ENCODE data around the gene ZBTB8B.
"Not testable (repeated sequence)": the region's sequence is repeated elsewhere in the genome, so short reads cannot be mapped to it uniquely, and the experiment has no call there.

Gene ZBTB8B

DNA sequence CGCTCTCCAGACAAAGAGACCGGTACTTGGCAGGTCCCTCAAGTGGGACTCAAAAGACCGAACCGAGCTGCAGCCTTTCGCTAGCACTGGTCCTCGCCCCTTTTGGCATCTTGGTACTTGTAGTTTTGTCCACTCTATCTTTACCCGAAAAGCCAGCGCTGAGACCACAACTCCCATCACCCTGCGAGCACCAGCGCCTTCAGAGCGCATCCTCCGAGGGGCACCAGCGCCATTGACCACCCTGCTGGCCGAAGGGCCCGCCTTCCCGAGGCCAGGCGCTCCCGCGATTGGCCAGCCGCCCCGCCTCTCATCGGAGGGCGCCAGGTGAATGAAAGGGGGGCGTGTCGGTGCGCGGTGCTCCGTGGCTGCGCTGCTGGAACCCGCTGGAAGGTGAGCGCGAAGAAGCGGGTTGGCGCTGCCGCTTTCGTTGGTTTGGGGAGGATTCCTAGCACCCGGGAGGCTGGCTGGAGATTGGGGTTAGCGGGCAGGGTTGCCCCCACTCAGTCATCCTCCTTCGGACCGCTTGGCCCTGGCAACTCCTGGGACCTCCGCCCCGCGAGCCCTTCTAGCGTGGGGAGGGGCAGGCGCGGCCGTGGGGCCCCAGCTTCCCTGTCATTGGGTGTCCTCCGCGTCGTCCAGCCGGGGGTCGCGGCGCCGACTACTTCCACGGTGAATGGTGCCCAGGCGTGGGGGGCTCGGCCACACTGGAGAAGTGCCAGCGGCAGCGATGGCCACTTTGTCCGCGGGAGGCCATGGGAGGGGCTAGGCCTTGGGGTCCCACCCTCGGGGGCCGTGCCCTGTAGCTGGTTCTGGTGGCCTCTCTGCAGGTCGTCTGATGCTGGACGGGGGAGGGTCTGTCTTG is at the start of gene ZBTB8B:
ZBTB8B (plus strand) TSS at position 357 of the 862 bp plus-strand sequence. CDS start 5,553 bp downstream, outside the sequence.
- DNase-seq: no peak

DNA sequence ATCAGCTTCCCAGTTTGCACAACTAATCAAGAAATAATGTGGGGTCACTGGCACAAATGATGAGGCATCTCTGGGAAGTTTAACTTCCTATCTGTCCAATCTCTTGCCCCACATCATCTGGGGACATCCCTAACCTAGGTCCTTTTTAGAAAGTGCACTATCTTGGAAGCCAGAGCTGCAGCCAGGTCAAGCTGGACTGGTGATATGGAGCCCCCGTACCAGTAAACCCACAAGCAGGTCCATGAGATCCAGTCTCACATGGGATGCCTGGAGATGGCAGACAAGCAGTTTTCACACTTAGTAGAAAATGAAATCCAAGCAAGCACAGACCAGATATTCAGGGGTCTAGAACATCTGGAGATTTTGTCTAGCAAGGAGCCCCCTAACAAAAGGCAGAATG is 43.1 kb upstream of the ZBTB8B start:
- no peak for DNase-seq

DNA sequence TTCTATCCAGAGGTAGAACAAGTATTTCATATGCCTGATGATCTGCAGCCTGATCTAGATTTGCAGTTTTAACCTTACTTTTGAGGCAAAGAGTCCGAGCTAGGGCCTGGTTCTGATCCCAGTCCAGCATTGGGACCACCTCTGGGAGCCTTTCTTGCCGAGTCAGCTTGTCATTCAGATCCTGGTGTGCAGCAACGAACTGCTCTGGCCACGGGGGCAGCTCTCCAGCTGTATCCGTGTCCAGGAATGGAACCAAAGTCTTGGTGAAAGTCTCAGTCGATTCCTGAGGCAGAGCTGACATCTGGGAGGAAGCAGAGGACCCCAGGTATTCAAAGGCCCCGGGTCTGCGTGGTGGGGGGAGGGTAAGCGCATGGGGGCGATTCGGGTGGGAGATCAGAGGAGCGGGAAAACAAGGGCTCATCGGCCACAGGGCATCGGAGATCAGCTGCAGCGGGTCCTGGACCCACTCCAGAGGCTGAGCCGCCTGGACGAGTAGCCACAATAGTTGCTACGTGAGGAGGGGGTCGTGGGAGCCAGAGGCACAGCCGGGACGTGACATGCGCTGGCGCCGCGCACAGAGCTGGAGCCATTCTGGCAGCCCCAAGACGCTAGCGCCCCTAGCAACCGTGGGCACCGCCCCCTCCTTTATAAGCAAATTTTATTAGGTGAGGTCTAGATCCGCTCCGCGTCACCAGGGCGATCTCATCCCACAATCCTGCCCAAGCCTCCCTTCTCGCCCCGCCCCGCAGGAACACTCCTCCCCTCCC is 38.2 kb upstream of the ZBTB8B start:
- no peak for DNase-seq

DNA sequence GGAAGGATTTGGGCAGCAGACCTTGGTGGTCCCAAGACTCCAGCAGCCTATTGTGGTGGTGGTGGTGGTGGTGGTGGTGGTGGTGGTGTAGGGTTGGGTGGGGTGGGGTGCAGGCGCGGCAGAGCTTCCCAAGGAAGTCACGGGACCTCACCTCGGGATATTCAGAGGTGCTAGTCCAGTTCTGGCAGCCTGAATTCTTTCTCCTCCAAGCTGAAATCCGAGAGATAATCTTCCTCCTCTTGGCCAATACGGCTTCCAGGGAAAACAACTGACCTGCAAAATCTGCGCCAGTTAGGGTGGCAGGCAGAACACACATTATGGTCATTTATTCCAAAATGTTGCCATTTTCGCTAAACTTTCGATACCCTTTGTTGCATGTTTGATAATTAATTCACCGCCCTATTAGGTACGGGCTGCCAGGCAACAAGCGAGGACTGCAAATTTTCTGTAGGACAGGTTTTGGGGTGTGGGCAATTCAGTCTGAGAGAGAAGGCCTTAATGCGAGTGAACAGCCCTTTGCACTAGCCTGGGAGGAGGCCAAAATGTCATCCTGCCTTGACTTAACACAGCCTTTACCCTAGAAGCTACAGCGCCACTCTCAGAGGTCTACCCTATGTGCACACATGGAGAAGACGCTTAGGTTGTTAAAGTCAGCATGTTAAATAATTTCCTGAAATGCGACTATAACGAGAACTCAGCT is 37.5 kb upstream of the ZBTB8B start:
- no peak for DNase-seq

- DNase-seq: no peak
Measured at GRCh38 chr1:32431736-32432400, 33.0 kb upstream of the ZBTB8B start.

GRCh38 chr1:32438136-32438535 is 26.7 kb upstream of the ZBTB8B start:
- no peak for DNase-seq

- not testable (repeated sequence) for DNase-seq
Measured at GRCh38 chr1:32438777-32439176, 26.1 kb upstream of the ZBTB8B start.

- not testable (repeated sequence) for DNase-seq
Measured at GRCh38 chr1:32441467-32441866, 23.4 kb upstream of the ZBTB8B start.

DNA sequence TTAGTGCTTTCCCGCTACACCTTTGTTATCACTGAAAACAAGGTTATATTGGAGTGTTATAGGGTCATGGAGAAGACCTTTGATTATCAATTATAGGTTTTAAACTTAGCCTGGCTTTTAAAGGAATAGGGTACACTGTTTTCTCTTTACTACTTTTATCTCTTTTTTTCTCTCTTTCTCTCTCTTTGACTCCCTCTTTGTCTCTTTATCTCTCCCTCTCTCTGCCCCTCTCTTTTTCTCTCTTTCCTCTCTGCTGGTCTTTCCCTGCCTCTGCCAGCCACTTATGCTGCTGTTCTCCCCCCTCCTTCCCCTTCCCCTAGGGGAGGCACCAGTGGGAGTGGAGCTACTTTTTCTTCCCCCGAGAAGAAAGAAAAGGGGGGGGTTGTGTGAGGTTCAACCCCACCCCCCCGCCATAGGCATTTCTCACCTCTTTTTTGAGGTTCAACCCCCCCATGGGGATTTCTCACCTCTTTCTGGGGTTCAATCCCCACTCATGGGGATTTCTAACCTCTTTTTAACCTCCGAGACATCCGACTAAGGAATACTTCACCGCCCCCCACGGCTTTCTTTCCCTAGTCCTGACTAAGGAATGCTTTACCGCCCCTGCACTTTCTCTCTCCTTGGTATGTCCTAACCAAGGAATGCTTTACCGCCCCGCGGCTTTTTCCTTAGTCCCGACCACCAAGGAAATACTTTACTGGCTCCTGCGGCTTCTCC is 17.2 kb upstream of the ZBTB8B start:
- no peak for DNase-seq

DNA sequence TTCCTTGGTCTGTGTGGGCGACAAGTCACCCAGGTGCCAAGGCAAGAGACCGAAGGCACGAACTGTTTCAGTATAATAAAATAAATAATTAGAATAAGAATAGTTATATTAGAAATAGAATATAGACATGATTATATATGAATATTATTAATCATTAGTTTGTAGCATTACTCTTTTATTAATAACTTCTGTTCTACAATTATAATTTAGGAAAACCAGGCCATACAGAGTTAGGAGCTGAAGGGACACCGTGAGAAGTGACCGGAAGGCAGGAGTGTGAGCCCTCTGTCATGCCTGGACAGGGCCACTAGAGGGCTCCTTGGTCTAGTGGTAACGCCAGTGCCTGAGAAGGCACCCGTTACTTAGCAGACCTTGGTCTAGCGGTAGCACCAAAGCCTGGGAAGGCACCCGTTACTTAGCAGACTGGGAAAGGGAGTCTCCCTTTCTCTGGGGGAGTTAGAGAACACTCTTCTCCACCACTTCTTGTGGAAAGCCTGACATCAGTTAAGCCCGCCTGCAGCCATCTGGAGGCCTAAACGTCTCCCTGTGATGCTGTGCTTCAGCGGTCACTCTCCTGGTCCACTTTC is 16.6 kb upstream of the ZBTB8B start:
- not testable (repeated sequence) for DNase-seq

- no peak for DNase-seq
Measured at GRCh38 chr1:32448773-32449456, 16.0 kb upstream of the ZBTB8B start.

GRCh38 chr1:32449457-32449831 is 15.4 kb upstream of the ZBTB8B start:
- DNase-seq: not testable (repeated sequence)

GRCh38 chr1:32454726-32455125 is 10.1 kb upstream of the ZBTB8B start:
- no peak for DNase-seq

DNA sequence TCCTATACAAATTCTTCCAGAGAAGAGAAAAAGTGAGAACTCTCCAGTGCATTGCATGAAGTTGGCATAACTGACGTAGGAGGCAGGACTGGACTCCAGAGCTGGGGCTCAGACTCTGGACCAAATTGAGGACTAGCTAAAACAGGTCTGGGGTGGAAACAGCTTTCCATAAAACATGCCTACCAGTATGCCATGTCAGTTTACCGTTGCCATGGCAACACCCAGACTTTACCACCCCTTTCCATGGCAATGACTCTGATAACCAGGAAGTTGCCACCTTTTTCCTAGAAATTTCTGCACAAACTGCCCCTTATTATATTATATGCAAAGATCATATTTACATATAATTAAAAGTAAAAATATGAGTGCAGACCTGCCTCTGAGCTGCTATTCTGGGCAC is 8.9 kb upstream of the ZBTB8B start:
- DNase-seq: no peak

- not testable (repeated sequence) for DNase-seq
Measured at GRCh38 chr1:32458798-32459197, 6.1 kb upstream of the ZBTB8B start.

- not testable (repeated sequence) for DNase-seq
Measured at GRCh38 chr1:32462977-32463376, 1.9 kb upstream of the ZBTB8B start.

DNA sequence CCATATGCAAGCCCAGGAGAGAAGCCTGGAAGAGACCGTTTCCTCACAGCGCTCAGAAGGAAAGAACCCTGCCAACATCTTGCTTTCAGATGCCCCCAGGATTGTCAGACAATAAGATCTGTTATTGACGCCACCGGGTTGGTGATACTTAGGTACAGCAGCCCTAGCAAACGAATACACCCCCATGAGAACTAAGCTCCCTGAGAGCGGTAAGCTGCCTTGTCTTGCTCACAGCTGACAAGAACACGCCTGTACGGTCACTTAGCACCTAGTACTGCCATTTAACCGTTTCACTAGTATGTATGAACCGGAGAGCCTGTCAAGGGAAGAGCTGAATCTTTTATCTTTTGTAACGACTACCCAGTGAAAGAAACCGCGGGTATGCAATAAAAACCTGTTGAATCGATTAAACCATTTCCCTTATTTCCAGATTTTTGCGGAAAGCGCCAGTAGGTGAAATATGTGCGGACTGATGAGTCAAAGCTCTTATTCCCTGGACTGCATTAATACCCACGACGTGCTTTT is 619 bp upstream of the ZBTB8B start:
- no peak for DNase-seq

DNA sequence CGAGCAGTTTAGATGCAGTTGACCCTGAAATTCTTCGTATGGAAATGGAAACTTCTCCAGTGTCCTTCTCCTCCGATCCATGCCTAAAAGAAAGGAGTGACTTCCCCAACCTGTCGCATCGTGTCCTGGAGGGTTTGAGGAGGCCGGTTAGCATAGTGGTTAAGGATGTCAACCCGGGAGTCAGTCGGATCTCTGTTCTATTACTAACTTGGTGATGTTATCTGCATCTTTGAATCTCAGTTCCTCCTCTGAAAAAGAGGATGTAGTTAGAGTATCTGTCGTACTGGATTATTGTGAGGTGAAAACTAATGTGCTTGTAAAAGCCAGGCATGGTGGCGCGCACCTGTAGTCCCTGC is 684 bp downstream of the ZBTB8B start:
- DNase-seq: no peak

DNA sequence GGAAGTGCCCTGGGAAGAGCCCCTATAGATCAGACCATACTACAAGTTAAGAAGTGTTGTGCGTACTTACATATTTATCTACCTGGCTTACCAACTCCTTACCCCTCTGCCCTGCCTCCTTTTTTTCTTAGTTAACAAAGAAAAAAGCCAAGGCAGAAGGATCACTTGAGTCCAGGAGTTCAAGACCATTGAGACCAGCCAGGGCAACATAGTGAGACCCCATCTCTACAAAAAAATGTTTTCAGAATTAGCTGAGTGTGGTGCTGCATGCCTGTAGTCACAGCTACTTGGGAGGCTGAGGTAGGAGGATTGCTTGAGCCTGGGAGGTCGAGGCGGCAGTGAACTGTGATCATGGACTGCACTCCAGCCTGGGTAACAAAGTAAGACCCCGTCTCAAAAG is 1.9 kb downstream of the ZBTB8B start:
- no peak for DNase-seq

- no peak for DNase-seq
Measured at GRCh38 chr1:32468791-32469190, 3.9 kb downstream of the ZBTB8B start.

DNA sequence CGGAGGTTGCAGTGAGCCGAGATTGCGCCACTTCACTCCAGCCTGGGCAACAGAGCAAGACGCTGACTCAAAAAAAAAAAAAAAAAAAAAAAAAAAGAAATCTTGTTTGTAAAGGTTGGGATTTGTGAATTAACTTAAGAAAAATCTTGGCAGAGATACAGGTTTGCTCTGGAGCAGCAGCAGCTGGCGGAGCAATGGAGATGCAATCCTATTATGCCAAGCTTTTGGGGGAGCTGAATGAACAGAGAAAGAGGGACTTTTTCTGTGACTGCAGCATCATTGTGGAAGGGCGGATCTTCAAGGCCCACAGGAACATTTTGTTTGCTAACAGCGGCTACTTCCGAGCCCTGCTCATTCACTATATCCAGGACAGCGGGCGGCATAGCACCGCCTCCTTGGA is 5.6 kb downstream of the ZBTB8B start:
- DNase-seq: no peak
